Erythroblast (primary cell): ENCODE data around the gene TMEM8B.

ENCODE experiments used
- GATA1 ChIP-seq: IDR thresholded peaks from 2 replicates; pipeline ENCODE4 v1.6.1; 2011; ENCODE audit warnings: low read depth, mild to moderate bottlenecking, control low read depth, low read length, moderate library complexity
- POLR2A ChIP-seq: IDR thresholded peaks from 2 replicates; pipeline ENCODE4 v1.6.1; 2011; ENCODE audit warnings: mild to moderate bottlenecking, low read length

- no peak for TF ChIP-seq POLR2A
- no peak for TF ChIP-seq GATA1
These were observed 36.8 kb upstream of the TMEM8B start for GRCh38 chr9:35792024-35792813.
